DND-41 (cell line): Measurements from ENCODE around the gene PDE4D.
"Not testable (repeated sequence)": the region's sequence is repeated elsewhere in the genome, so short reads cannot be mapped to it uniquely, and the experiment has no call there.

ENCODE experiments used
- ATAC-seq: fragments of 200-7000 bp; cut with Tn5 transposase; 3 replicates; pipeline ENCODE4 v1.9.1; 2021; ENCODE audit warnings: low read depth; ENCODE audit not compliant: insufficient read depth
- DNase-seq: peaks from one replicate; pipeline ENCODE4 v3.0.0-alpha.2; 2020
- H2AFZ ChIP-seq: 2 replicates; pipeline ENCODE4 v1.6.0; 2012; ENCODE audit warnings: low read depth, low read length
- H3K27ac ChIP-seq: 2 replicates; pipeline ENCODE4 v1.5.1; 2012; ENCODE audit warnings: low read length, inconsistent platforms
- H3K27me3 ChIP-seq: fragments of 200-600 bp; sonication (generic); 2 replicates; pipeline ENCODE4 v1.6.0; 2012; ENCODE audit warnings: low read length, mild to moderate bottlenecking, inconsistent platforms; ENCODE audit not compliant: insufficient read depth, poor library complexity
- H3K36me3 ChIP-seq: 2 replicates; pipeline ENCODE4 v1.5.1; 2012; ENCODE audit warnings: low read length, inconsistent platforms; ENCODE audit not compliant: insufficient read depth
- H3K4me1 ChIP-seq: 2 replicates; pipeline ENCODE4 v1.5.1; 2012; ENCODE audit warnings: mild to moderate bottlenecking, low read length; ENCODE audit not compliant: insufficient read depth
- H3K4me2 ChIP-seq: 2 replicates; pipeline ENCODE4 v1.6.0; 2012; ENCODE audit warnings: mild to moderate bottlenecking, moderate library complexity, low read length, inconsistent platforms; ENCODE audit not compliant: insufficient read depth
- H3K4me3 ChIP-seq, 2 experiments: fragments of 200-600 bp in 1 of 2; shearing (Covaris generic) in 1 of 2; 2 replicates each; pipeline ENCODE4 v1.5.1; 2012 to 2016; ENCODE audit warnings: inconsistent platforms in 2 of 2, low read length in 2 of 2, mild to moderate bottlenecking in 2 of 2, low read depth in 1 of 2, moderate library complexity in 1 of 2
- H3K79me2 ChIP-seq: 2 replicates; pipeline ENCODE4 v1.6.0; 2012; ENCODE audit warnings: low read length, inconsistent platforms; ENCODE audit not compliant: insufficient read depth
- H3K9ac ChIP-seq: 2 replicates; pipeline ENCODE4 v1.6.0; 2012; ENCODE audit warnings: low read depth, mild to moderate bottlenecking, inconsistent platforms, low read length, moderate library complexity
- H3K9me3 ChIP-seq: 2 replicates; pipeline ENCODE4 v1.5.1; 2012; ENCODE audit warnings: low read length, moderate library complexity, mild to moderate bottlenecking, inconsistent platforms; ENCODE audit not compliant: insufficient read depth, severe bottlenecking
- H4K20me1 ChIP-seq: 2 replicates; pipeline ENCODE4 v1.6.0; 2012; ENCODE audit warnings: low read length; ENCODE audit not compliant: insufficient read depth
- CTCF ChIP-seq: IDR thresholded peaks from 2 replicates; pipeline ENCODE4 v1.5.1; 2012; ENCODE audit warnings: borderline replicate concordance, low read length, moderate library complexity, mild to moderate bottlenecking; ENCODE audit not compliant: poor library complexity, severe bottlenecking; ENCODE audit errors: extremely low read depth
- EZH2 ChIP-seq: IDR thresholded peaks from 3 replicates; pipeline ENCODE4 v1.6.1; 2012; ENCODE audit warnings: borderline replicate concordance, low read depth, mild to moderate bottlenecking, moderate library complexity, low read length, inconsistent platforms; ENCODE audit not compliant: severe bottlenecking

PDE4D gene

GRCh38 chr5:59666440-59667068, 227.0 kb downstream of the PDE4D start:
- no peaks in the 10 kb centered on the region for H3K4me1 ChIP-seq
- H3K27me3 ChIP-seq = no peaks in the 10 kb centered on the region
- no peaks in the 10 kb centered on the region for H3K79me2 ChIP-seq
- no peak for ATAC-seq
- no peak for DNase-seq
- H3K9ac ChIP-seq = no peak overlapping the region
- H2AFZ ChIP-seq = no peak overlapping the region
- TF ChIP-seq CTCF = no peak
- TF ChIP-seq EZH2 = no peak
- no peak overlapping the region for H3K4me3 ChIP-seq
- H3K36me3 ChIP-seq = no peaks in the 10 kb centered on the region
- H3K4me2 ChIP-seq = no peak overlapping the region
- no peak overlapping the region for H3K27ac ChIP-seq
- H3K9me3 ChIP-seq = no peaks in the 10 kb centered on the region
- H4K20me1 ChIP-seq = no peaks in the 10 kb centered on the region

- not testable (repeated sequence) for H4K20me1 ChIP-seq, DNase-seq, H3K36me3 ChIP-seq, H3K27ac ChIP-seq, H3K9me3 ChIP-seq, H2AFZ ChIP-seq, H3K4me2 ChIP-seq, H3K9ac ChIP-seq, H3K4me1 ChIP-seq, ATAC-seq, H3K79me2 ChIP-seq, H3K27me3 ChIP-seq, H3K4me3 ChIP-seq
Measured at GRCh38 chr5:59665832-59666203, 227.7 kb downstream of the PDE4D start.

- no peaks in the 10 kb centered on the region for H3K27me3 ChIP-seq
- no peak for TF ChIP-seq CTCF
- TF ChIP-seq EZH2 = no peak
- no peak overlapping the region for H3K9ac ChIP-seq
- no peaks in the 10 kb centered on the region for H3K4me1 ChIP-seq
- H3K9me3 ChIP-seq = no peaks in the 10 kb centered on the region
- no peaks in the 10 kb centered on the region for H3K36me3 ChIP-seq
- no peak overlapping the region for H3K4me3 ChIP-seq
- DNase-seq (no peak), ATAC-seq (no peak)
- H2AFZ ChIP-seq = no peak overlapping the region
- H3K4me2 ChIP-seq = no peak overlapping the region
- no peaks in the 10 kb centered on the region for H3K79me2 ChIP-seq
- no peaks in the 10 kb centered on the region for H4K20me1 ChIP-seq
- H3K27ac ChIP-seq = no peak overlapping the region
Measured at GRCh38 chr5:59665086-59665831, 228.3 kb downstream of the PDE4D start.

GRCh38 chr5:59661954-59662615, 231.4 kb downstream of the PDE4D start:
- ATAC-seq (peak; percentile 67), DNase-seq (peak; percentile 8)
- H3K4me3 ChIP-seq = no peak overlapping the region
- no peaks in the 10 kb centered on the region for H3K79me2 ChIP-seq
- H3K9ac ChIP-seq = no peak overlapping the region
- H4K20me1 ChIP-seq = no peaks in the 10 kb centered on the region
- H3K27me3 ChIP-seq = no peaks in the 10 kb centered on the region
- no peaks in the 10 kb centered on the region for H3K36me3 ChIP-seq
- no peaks in the 10 kb centered on the region for H3K9me3 ChIP-seq
- no peaks in the 10 kb centered on the region for H3K4me1 ChIP-seq
- no peak overlapping the region for H3K27ac ChIP-seq
- no peak overlapping the region for H2AFZ ChIP-seq
- TF ChIP-seq CTCF (no peak), EZH2 (no peak)
- H3K4me2 ChIP-seq = no peak overlapping the region
